Measurements from ENCODE around the gene ART1.
"Not testable (repeated sequence)": the region's sequence is repeated elsewhere in the genome, so short reads cannot be mapped to it uniquely, and the experiment has no call there.

ART1 gene

GRCh38 chr11:3642071-3642951, 2.6 kb upstream of the ART1 start:
- DNase-seq (ENCODE audit: low read depth): peak; percentile 56
- no peak for TF ChIP-seq CTCF (conservative IDR thresholded peaks at IDR 0.05; ENCODE audit: low read depth, low read length)
- peak overlapping the region; percentile 54 for H3K4me3 ChIP-seq (ENCODE audit: low read length)

DNA sequence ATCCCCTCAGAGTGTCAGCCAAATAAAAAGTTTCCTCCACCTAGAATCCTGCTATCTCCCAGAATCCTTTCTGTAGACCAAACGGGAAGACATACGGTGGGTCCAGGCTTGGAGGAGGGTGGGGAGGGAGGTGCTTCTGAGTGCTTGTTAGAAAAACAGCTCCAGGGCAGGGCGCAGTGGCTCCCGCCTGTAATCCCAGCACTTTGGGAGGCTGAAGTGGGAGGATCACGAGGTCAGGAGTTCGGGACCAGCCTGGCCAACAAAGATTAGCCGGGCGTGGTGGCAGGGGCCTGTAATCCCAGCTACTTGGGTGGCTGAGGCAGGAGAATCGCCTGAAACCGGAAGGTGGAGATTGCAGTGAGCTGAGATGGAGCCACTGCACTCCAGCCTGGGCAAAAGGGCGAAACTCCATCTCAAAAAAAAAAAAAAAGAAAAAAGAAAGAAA, 1.8 kb upstream of the ART1 start:
- H3K4me3 ChIP-seq (ENCODE audit: low read length): peak overlapping the region; percentile 54
- not testable (repeated sequence) for DNase-seq (ENCODE audit: low read depth)

GRCh38 chr11:3645552-3645951, 624 bp downstream of the ART1 start:
- TF ChIP-seq CTCF (conservative IDR thresholded peaks at IDR 0.05; ENCODE audit: low read depth, low read length): no peak
- H3K4me3 ChIP-seq (ENCODE audit: low read length): no peak overlapping the region
- no peak for DNase-seq (ENCODE audit: low read depth)

DNA sequence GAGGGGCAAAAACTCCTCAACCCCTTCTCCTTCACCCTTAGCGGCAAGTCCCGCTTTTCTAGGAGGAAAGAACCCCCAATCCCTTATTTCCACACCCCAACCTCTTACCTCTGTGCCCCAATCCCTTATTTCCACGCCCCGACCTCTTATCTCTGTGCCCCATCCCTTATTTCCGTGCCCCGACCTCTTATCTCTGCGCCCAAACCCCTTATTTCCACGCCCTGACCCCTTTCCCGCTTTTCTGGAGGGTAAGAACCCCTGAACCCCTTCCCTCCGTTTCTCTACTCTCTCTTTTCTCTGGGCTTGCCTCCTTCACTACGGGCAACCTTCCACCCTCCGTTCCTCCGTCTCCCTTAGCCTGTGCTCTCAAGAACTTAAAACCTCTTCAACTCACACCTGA, 3.9 kb downstream of the ART1 start:
- not testable (repeated sequence) for DNase-seq (ENCODE audit: low read depth); H3K4me3 ChIP-seq (ENCODE audit: low read length)

GRCh38 chr11:3649374-3649773, 4.4 kb downstream of the ART1 start:
- not testable (repeated sequence) for DNase-seq (ENCODE audit: low read depth)

DNA sequence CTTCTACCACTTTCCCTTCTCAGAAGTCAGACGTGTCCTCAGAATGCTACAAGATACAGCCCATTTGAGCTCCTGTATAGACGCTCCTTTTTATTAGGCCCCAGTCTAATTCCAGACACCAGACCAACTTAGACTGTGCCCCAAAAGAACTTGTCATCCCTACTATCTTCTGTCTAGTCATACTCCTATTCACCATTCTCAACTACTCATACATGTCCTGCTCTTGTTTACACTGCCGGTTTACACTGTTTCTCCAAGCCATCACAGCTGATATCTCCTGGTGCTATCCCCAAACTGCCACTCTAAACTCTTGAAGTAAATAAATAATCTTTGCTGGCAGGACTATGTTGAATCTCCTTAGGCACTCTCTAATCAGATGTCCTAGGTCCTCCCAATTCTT, 7.6 kb downstream of the ART1 start:
- not testable (repeated sequence) for DNase-seq (ENCODE audit: low read depth); H3K4me3 ChIP-seq (ENCODE audit: low read length)

More at GRCh38 chr11:3649374-3649773, 4.4 kb downstream of the ART1 start:
- H3K4me3 ChIP-seq (ENCODE audit: low read length): not testable (repeated sequence)

- no peak for DNase-seq (ENCODE audit: low read depth)
- no peak for TF ChIP-seq CTCF (conservative IDR thresholded peaks at IDR 0.05; ENCODE audit: low read depth, low read length)
- H3K4me3 ChIP-seq (ENCODE audit: low read length): no peak overlapping the region
Measured at GRCh38 chr11:3655547-3655946, 10.6 kb downstream of the ART1 start.

- not testable (repeated sequence) for H3K4me3 ChIP-seq (ENCODE audit: low read length); DNase-seq (ENCODE audit: low read depth)
Measured at GRCh38 chr11:3657331-3657730, 12.4 kb downstream of the ART1 start.

DNA sequence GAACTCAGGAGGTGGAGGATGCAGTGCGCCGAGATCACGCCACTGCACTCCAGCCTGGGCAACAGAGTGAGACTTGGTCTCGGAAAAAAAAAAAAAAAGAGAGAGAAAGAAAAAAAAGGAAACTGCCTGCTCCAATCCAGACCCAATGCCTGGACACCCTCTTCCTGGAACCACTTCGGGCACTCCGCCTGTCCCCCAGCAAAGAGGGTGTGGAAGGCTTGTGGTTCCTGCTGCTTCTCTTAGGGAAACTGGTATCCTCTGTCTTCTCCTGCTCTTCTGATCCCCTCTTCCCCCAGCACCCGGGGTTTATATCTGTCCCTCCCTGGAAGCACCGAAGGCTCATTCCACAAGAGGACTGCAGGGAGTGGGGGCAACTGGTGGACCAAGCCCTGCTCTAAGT, 13.3 kb downstream of the ART1 start:
- TF ChIP-seq CTCF (conservative IDR thresholded peaks at IDR 0.05; ENCODE audit: low read depth, low read length): no peak
- no peak for DNase-seq (ENCODE audit: low read depth)
- H3K4me3 ChIP-seq (ENCODE audit: low read length): no peak overlapping the region
